NCI-H82 treated with DMSO at 0.1 percent for 48 hours (cell line): ENCODE results near the gene ALPL.

Experiments
- DNase-seq: peaks from one replicate; lab custom pipeline; 2025; ENCODE audit not compliant: unreplicated experiment; lab: John Stamatoyannopoulos, UW

ALPL gene

GRCh38 chr1:21614419-21615115 lies 105.3 kb downstream of the ALPL start:
- no peak for DNase-seq

GRCh38 chr1:21616372-21616771 lies 107.1 kb downstream of the ALPL start:
- DNase-seq, result no peak

- DNase-seq, result no peak
These were observed 108.0 kb downstream of the ALPL start for GRCh38 chr1:21617126-21617738.

- DNase-seq, result no peak
These were observed 108.8 kb downstream of the ALPL start for GRCh38 chr1:21618059-21618458.

- no peak for DNase-seq
These were observed 109.5 kb downstream of the ALPL start for GRCh38 chr1:21618561-21619374.

- DNase-seq, result no peak
These were observed 110.2 kb downstream of the ALPL start for GRCh38 chr1:21619375-21619947.

GRCh38 chr1:21620011-21620410 lies 110.8 kb downstream of the ALPL start:
- no peak for DNase-seq

- DNase-seq, result no peak
These were observed 111.3 kb downstream of the ALPL start for GRCh38 chr1:21620496-21620895.

- DNase-seq, result no peak
These were observed 111.8 kb downstream of the ALPL start for GRCh38 chr1:21621051-21621450.

GRCh38 chr1:21621761-21622436 lies 112.7 kb downstream of the ALPL start:
- DNase-seq, result no peak

GRCh38 chr1:21622466-21623315 lies 113.5 kb downstream of the ALPL start:
- no peak for DNase-seq

- DNase-seq, result no peak
These were observed 114.3 kb downstream of the ALPL start for GRCh38 chr1:21623410-21623961.

- no peak for DNase-seq
These were observed 115.6 kb downstream of the ALPL start for GRCh38 chr1:21624571-21625389.

GRCh38 chr1:21625390-21626190 lies 116.4 kb downstream of the ALPL start:
- no peak for DNase-seq

- DNase-seq, result no peak
These were observed 117.7 kb downstream of the ALPL start for GRCh38 chr1:21626921-21627339.
